Prostate gland (tissue), 2 donors: Measurements from ENCODE around the gene MYO1D.

Experiments
- POLR2A ChIP-seq: fragments of 450-650 bp; IDR thresholded peaks from one replicate; pipeline ENCODE4 v1.6.1; 2016; ENCODE audit warnings: antibody characterized with exemption, mild to moderate bottlenecking
- POLR2AphosphoS5 ChIP-seq: sonication (generic); formaldehyde crosslinking; IDR thresholded peaks from one replicate; pipeline ENCODE4 v1.6.1; 2017; ENCODE audit warnings: antibody characterized with exemption
- TF ChIP-seq, protein P1 (sequence below), 4 experiments: fragments of 200-600 bp in 2 of 4; fragments of 450-650 bp in 2 of 4; sonication (generic) in 2 of 4; IDR thresholded peaks; 1 replicate in 3 of 4; 2 replicates in 1 of 4; pipeline ENCODE4 v1.5.1; 2016 to 2019; ENCODE audit warnings: antibody characterized with exemption in 4 of 4, mild to moderate bottlenecking in 2 of 4, moderate library complexity in 2 of 4

DNA sequence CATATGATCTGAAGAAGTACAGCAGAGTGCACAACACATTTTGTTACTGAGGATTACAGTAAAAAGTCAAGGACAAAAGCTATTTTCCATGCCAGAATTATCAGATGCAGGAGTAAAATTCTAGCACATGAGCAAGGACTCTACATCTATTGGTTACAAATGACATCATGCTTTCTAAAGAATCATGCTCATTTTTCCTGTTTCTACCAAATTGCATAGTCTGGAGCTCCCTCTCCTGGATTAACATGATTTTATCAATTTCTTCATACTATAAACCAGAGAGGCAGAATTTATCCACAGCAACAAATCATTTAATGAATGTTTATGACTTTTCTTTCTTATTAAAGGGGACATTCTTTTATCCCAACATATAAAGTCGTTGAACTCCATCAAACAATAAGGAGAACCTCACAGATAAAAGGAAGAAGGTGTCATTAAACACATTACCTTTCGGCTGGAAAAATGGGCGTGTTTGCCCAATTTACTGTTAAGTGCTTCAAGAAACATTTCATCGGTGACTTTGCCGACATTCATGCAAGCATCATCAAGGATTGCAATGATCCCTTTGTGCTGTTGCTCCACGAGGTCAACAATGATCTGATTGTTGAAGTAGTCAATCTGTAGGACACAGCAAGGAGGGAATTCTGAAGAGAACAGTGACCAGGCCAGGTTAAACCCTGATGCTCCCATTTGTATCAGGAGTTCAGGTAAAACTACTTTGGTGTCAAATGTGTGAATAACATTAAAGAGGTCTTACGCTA, 121.7 kb downstream of the MYO1D start:
- TF ChIP-seq, protein P1, sequence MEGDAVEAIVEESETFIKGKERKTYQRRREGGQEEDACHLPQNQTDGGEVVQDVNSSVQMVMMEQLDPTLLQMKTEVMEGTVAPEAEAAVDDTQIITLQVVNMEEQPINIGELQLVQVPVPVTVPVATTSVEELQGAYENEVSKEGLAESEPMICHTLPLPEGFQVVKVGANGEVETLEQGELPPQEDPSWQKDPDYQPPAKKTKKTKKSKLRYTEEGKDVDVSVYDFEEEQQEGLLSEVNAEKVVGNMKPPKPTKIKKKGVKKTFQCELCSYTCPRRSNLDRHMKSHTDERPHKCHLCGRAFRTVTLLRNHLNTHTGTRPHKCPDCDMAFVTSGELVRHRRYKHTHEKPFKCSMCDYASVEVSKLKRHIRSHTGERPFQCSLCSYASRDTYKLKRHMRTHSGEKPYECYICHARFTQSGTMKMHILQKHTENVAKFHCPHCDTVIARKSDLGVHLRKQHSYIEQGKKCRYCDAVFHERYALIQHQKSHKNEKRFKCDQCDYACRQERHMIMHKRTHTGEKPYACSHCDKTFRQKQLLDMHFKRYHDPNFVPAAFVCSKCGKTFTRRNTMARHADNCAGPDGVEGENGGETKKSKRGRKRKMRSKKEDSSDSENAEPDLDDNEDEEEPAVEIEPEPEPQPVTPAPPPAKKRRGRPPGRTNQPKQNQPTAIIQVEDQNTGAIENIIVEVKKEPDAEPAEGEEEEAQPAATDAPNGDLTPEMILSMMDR (IDR thresholded peaks at IDR 0.05) = peak in 2 of 4 experiments; percentile 71 to 80
- no peak for TF ChIP-seq POLR2A
- peak; percentile 42 for TF ChIP-seq POLR2AphosphoS5
